Upper lobe of right lung (tissue), 1 donor: ENCODE measurements around the gene SLC15A4. TPM values are rescaled to one million over a fixed set of nuclear protein-coding genes. Genes with fewer than 3 reads are reported as not detected.
A peak's percentile ranks its signal among the peaks of the same experiment; 100 is the strongest.
"Not testable (repeated sequence)": the region's sequence is repeated elsewhere in the genome, so short reads cannot be mapped to it uniquely, and the experiment has no call there.

ENCODE experiments used
- ATAC-seq: fragments of 200-7000 bp; cut with Tn5 transposase; one replicate; pipeline ENCODE4 v1.9.1; 2020; ENCODE audit warnings: mild to moderate bottlenecking, moderate library complexity
- DNase-seq: peaks from one replicate; pipeline ENCODE4 v3.0.0-alpha.2; 2020
- H3K27ac ChIP-seq: fragments of 200-600 bp; one replicate; pipeline ENCODE4 v1.8.0; 2022
- H3K27me3 ChIP-seq: fragments of 200-600 bp; one replicate; pipeline ENCODE4 v1.8.0; 2022; ENCODE audit warnings: mild to moderate bottlenecking
- H3K36me3 ChIP-seq: fragments of 200-600 bp; one replicate; pipeline ENCODE4 v1.8.0; 2022
- H3K4me1 ChIP-seq: fragments of 200-600 bp; one replicate; pipeline ENCODE4 v1.8.0; 2022
- H3K4me3 ChIP-seq: fragments of 200-600 bp; one replicate; pipeline ENCODE4 v1.8.0; 2022; ENCODE audit warnings: mild to moderate bottlenecking
- H3K9me3 ChIP-seq: fragments of 200-600 bp; one replicate; pipeline ENCODE4 v1.8.0; 2022
- intact Hi-C: fragments of 100-400 bp; cut with DNase I; formaldehyde crosslinking; loops from one replicate; pipeline ENCODE4 v1.11.0; 2022
- total RNA-seq: library from RNA; stranded (reverse); fragmentation: NEBNext Ultra II Directional; extraction: Animal tissue kit (Norgen Biotek cat#: 25700); gene quantifications from one replicate; pipeline ENCODE4 v1.2.1, GENCODE V29; 2021
- TF ChIP-seq, protein P1 (sequence below): fragments of 200-600 bp; IDR thresholded peaks from one replicate; pipeline ENCODE4 v1.8.0; 2022; ENCODE audit warnings: antibody characterized with exemption
- donor health status: DM: no; HTN: yes; CAD: no; lungs with severe emphysema.

Gene SLC15A4
- total RNA-seq, 1 donor from 2014 or later, result 31.3 TPM

GRCh38 chr12:128808651-128809050, 15.1 kb downstream of the SLC15A4 start:
- intact Hi-C loops, result no loop called here

GRCh38 chr12:128807161-128807724, 16.5 kb downstream of the SLC15A4 start:
- intact Hi-C loops, result no loop called here
- H3K36me3 ChIP-seq, result peaks cover 46% of the 10 kb centered on the region
- no peaks in the 10 kb centered on the region for H3K27me3 ChIP-seq
- H3K27ac ChIP-seq, result no peak overlapping the region
- no peak for DNase-seq
- peaks cover 11% of the 10 kb centered on the region for H3K4me1 ChIP-seq
- H3K4me3 ChIP-seq, result no peak overlapping the region
- H3K9me3 ChIP-seq, result no peaks in the 10 kb centered on the region
- ATAC-seq, result peak; percentile 84
- TF ChIP-seq, protein P1, sequence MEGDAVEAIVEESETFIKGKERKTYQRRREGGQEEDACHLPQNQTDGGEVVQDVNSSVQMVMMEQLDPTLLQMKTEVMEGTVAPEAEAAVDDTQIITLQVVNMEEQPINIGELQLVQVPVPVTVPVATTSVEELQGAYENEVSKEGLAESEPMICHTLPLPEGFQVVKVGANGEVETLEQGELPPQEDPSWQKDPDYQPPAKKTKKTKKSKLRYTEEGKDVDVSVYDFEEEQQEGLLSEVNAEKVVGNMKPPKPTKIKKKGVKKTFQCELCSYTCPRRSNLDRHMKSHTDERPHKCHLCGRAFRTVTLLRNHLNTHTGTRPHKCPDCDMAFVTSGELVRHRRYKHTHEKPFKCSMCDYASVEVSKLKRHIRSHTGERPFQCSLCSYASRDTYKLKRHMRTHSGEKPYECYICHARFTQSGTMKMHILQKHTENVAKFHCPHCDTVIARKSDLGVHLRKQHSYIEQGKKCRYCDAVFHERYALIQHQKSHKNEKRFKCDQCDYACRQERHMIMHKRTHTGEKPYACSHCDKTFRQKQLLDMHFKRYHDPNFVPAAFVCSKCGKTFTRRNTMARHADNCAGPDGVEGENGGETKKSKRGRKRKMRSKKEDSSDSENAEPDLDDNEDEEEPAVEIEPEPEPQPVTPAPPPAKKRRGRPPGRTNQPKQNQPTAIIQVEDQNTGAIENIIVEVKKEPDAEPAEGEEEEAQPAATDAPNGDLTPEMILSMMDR, result no peak

More at GRCh38 chr12:128808651-128809050, 15.1 kb downstream of the SLC15A4 start:
- Histone ChIP-seq H3K27me3 (no peaks in the 10 kb centered on the region), H3K27ac (no peak overlapping the region), H3K4me1 (peaks cover 11% of the 10 kb centered on the region), H3K9me3 (no peaks in the 10 kb centered on the region), H3K4me3 (no peak overlapping the region), H3K36me3 (peaks cover 46% of the 10 kb centered on the region)
- DNase-seq (no peak), ATAC-seq (no peak)
- TF ChIP-seq, protein P1, result no peak

DNA sequence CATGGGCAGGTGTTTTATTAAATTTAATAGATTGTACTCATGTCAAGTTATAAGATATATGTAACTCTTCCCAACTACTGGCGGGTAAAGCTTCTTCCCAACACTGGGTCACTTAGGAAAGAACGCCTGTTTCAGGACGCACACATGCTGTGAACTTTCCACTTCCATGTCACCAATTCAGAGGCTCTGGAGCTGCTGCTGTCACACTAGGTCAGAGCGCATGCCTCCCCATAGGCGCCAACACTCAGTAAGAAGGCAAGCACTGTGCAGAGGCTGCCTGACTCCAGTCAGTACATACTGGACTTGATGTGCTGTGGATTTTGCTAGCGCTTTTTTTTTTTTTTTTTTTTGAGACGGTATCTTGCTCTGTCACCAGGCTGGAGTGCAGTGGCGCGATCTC, 17.2 kb downstream of the SLC15A4 start:
- TF ChIP-seq, protein P1, result no peak
- intact Hi-C loops, result no loop called here

GRCh38 chr12:128805406-128805805, 18.4 kb downstream of the SLC15A4 start:
- H3K4me1 ChIP-seq, H3K4me3 ChIP-seq, DNase-seq, H3K27me3 ChIP-seq, H3K9me3 ChIP-seq, H3K27ac ChIP-seq, intact Hi-C loops, ATAC-seq: not testable (repeated sequence)
- peaks cover 58% of the 10 kb centered on the region for H3K36me3 ChIP-seq

More for the DNA sequence above, 17.2 kb downstream of the SLC15A4 start:
- Histone ChIP-seq H3K27me3 (no peaks in the 10 kb centered on the region), H3K36me3 (peaks cover 46% of the 10 kb centered on the region), H3K4me1 (peaks cover 11% of the 10 kb centered on the region), H3K9me3 (no peaks in the 10 kb centered on the region), H3K4me3 (no peak overlapping the region), H3K27ac (no peak overlapping the region)
- DNase-seq, result no peak
- ATAC-seq, result no peak

DNA sequence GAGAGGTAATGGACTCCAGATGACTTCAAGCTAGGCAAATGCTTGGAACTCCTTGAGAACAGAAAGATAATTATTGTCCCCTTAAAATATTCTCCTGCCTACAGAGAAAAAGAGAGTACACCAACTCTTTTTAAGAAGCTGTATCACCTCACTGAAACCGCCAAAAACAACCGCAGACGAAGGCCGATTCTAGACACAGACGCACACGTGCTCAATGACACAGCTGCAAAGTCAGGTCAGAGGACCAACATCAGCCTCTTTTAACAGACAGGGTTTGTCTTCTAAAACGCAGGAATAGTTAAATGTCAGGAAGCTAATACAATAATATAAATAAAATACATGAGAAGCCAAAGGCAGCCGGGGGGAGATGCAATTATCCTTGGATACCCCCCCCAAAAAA, 19.0 kb downstream of the SLC15A4 start:
- no peaks in the 10 kb centered on the region for H3K4me1 ChIP-seq
- no peaks in the 10 kb centered on the region for H3K27me3 ChIP-seq
- H3K9me3 ChIP-seq, result no peaks in the 10 kb centered on the region
- H3K36me3 ChIP-seq, result peaks cover 64% of the 10 kb centered on the region
- no peak for ATAC-seq
- intact Hi-C loops, result no loop called here
- DNase-seq, result no peak
- TF ChIP-seq, protein P1, result no peak
- H3K4me3 ChIP-seq, result no peak overlapping the region
- H3K27ac ChIP-seq, result no peak overlapping the region

GRCh38 chr12:128803788-128804187, 20.0 kb downstream of the SLC15A4 start:
- ATAC-seq (no peak), DNase-seq (no peak)
- TF ChIP-seq, protein P1, result no peak
- intact Hi-C loops, result no loop called here
- no peaks in the 10 kb centered on the region for H3K4me1 ChIP-seq
- H3K27me3 ChIP-seq, result no peaks in the 10 kb centered on the region
- H3K36me3 ChIP-seq, result peaks cover 65% of the 10 kb centered on the region
- H3K9me3 ChIP-seq, result no peaks in the 10 kb centered on the region
- H3K4me3 ChIP-seq, result no peak overlapping the region
- H3K27ac ChIP-seq, result no peak overlapping the region
